Natural killer cell (primary cell): ENCODE results near the gene TBCEL. TPM values are rescaled to one million over a fixed set of nuclear protein-coding genes. Genes with fewer than 3 reads are reported as not detected.

ENCODE experiments used
- ATAC-seq, 3 donors: fragments of 150-1000 bp in 2 of 3; fragments of 200-7000 bp in 1 of 3; cut with Tn5 transposase; 1 replicate in 1 of 3; 2 replicates in 2 of 3; pipeline ENCODE4 v1.10.0; 2021; ENCODE audit warnings: mild to moderate bottlenecking in 2 of 3, moderate library complexity in 2 of 3
- DNase-seq, 2 donors: peaks; one replicate each; pipeline versions ENCODE4 v3.0.0 to v3.0.0-alpha.2; 2013 to 2021; ENCODE audit warnings: mixed read lengths in 1 of 2
- H3K27ac ChIP-seq: one replicate; pipeline ENCODE4 v1.5.1; 2013; ENCODE audit warnings: mild to moderate bottlenecking, low read length
- H3K27me3 ChIP-seq: one replicate; pipeline ENCODE4 v1.6.1; 2013; ENCODE audit warnings: low read length; ENCODE audit not compliant: control insufficient read depth, insufficient read depth
- H3K36me3 ChIP-seq: one replicate; pipeline ENCODE4 v1.6.1; 2013; ENCODE audit warnings: low read length; ENCODE audit not compliant: control insufficient read depth, insufficient read depth
- H3K4me1 ChIP-seq: one replicate; pipeline ENCODE4 v1.6.1; 2013; ENCODE audit warnings: low read length; ENCODE audit not compliant: control insufficient read depth, insufficient read depth
- H3K4me3 ChIP-seq: one replicate; pipeline ENCODE4 v1.5.1; 2013; ENCODE audit warnings: low read length
- H3K9me3 ChIP-seq: one replicate; pipeline ENCODE4 v1.6.1; 2013; ENCODE audit warnings: low read length; ENCODE audit not compliant: control insufficient read depth, insufficient read depth
- H3K27ac Mint-ChIP-seq, 2 donors: one replicate each; pipeline ENCODE4 v1.8.0; 2022; ENCODE audit warnings: mild to moderate bottlenecking in 2 of 2, mixed read lengths in 2 of 2, moderate library complexity in 1 of 2
- H3K27me3 Mint-ChIP-seq, 2 donors: one replicate each; pipeline ENCODE4 v1.8.0; 2022; ENCODE audit warnings: low read depth in 2 of 2, mixed read lengths in 2 of 2
- H3K36me3 Mint-ChIP-seq: one replicate; pipeline ENCODE4 v1.8.0; 2022; ENCODE audit warnings: mixed read lengths
- H3K4me1 Mint-ChIP-seq, 2 donors: one replicate each; pipeline ENCODE4 v1.8.0; 2022; ENCODE audit warnings: mixed read lengths in 2 of 2
- H3K4me3 Mint-ChIP-seq: one replicate; pipeline ENCODE4 v1.8.0; 2022; ENCODE audit warnings: mild to moderate bottlenecking, moderate library complexity, mixed read lengths
- H3K9me3 Mint-ChIP-seq, 2 donors: one replicate each; pipeline ENCODE4 v1.8.0; 2022; ENCODE audit warnings: mixed read lengths in 2 of 2
- CTCF ChIP-seq: fragments of 200-600 bp; IDR thresholded peaks from one replicate; pipeline ENCODE4 v1.8.0; 2022; ENCODE audit warnings: antibody characterized with exemption
- WGBS: methylation state at CpG from one replicate; pipeline ENCODE4 v1.1.7; 2013; ENCODE audit warnings: missing lambda C conversion rate; ENCODE audit not compliant: insufficient coverage; 5-methylcytosine and 5-hydroxymethylcytosine counted together
- intact Hi-C: fragments of 100-400 bp; cut with micrococcal nuclease; formaldehyde crosslinking; loops from one replicate; pipeline ENCODE4 v1.14.2; 2022
- total RNA-seq, 4 donors: library from RNA; stranded (reverse); fragments of 120-200 nt in 1 of 4; gene quantifications; one replicate each; pipeline versions ENCODE4 v1.2.3 to v1.2.4, GENCODE V29; 2013 to 2022

TBCEL gene
- total RNA-seq, 3 donors from 2014 or later (not counting 1 experiment from before 2014, with no cell fraction given) = 34.0 to 40.2 (median 37.9) TPM

DNA sequence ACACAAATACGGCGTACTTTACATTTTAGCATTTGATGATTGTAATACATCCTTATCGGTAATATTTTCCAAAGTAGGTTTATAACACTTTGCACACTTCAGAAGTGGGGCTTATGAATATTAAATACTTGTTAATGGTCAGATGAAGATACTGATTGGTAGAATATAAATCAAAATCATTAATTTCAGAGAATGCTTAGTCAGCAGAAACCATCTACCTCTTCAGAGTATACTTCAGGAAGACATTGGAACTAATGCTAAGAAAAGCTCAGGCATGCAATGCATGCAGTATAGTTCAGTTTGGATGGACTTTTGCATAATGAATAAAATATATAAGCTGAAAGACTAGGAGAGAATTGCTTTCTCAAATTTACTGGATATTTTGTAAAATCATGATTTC lies 57.4 kb downstream of the TBCEL start:
- intact Hi-C loops = no loop called here
- 100% methylated on average over 2 of the region's 3 CpGs for WGBS
- H3K27ac Mint-ChIP-seq = no peak overlapping the region

DNA sequence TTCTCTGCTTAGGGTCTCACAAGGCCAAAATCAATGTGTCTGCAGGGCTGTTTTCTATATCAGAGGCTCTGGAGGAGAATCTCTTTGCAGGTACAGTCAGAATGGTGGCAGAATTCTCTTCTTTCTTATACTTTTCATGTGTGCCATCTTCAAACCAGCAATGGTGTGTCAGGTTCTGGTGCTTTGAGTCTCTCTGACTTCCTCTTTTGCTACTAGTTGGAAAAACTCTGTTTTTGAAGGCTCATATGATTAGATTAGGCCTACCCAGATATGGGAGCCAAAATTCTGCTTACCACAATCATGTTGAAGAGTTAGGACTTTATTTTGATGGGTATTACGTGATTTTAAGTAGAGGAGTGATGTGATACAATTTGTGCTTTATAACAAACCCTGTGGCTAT lies 58.3 kb downstream of the TBCEL start:
- Histone ChIP-seq H3K4me1 (no peaks in the 10 kb centered on the region), H3K36me3 (peaks cover 11% of the 10 kb centered on the region), H3K27ac (no peak overlapping the region), H3K27me3 (no peaks in the 10 kb centered on the region), H3K4me3 (no peak overlapping the region), H3K9me3 (no peaks in the 10 kb centered on the region)
- Mint-ChIP-seq H3K27me3 (no peaks in the 10 kb centered on the region), H3K27ac (no peak overlapping the region), H3K4me1 (no peaks in the 10 kb centered on the region), H3K4me3 (no peak overlapping the region), H3K36me3 (peaks cover 21% of the 10 kb centered on the region), H3K9me3 (no peaks in the 10 kb centered on the region)
- ATAC-seq (no peak), DNase-seq (no peak)
- intact Hi-C loops = no loop called here
- no peak for TF ChIP-seq CTCF
- 100% methylated on average over 1 of the region's 1 CpG for whole genome bisulfite sequencing

More for the DNA sequence above, 57.4 kb downstream of the TBCEL start:
- DNase-seq = no peak
- H3K27me3 ChIP-seq = no peaks in the 10 kb centered on the region
- no peaks in the 10 kb centered on the region for H3K27me3 Mint-ChIP-seq
- no peaks in the 10 kb centered on the region for H3K4me1 Mint-ChIP-seq
- H3K9me3 Mint-ChIP-seq = no peaks in the 10 kb centered on the region
- H3K4me1 ChIP-seq = no peaks in the 10 kb centered on the region
- no peak for TF ChIP-seq CTCF
- H3K27ac ChIP-seq = no peak overlapping the region
- no peaks in the 10 kb centered on the region for H3K9me3 ChIP-seq
- H3K4me3 ChIP-seq = no peak overlapping the region
- H3K4me3 Mint-ChIP-seq = no peak overlapping the region
- ATAC-seq = no peak
- peaks cover 13% of the 10 kb centered on the region for H3K36me3 Mint-ChIP-seq
- peaks cover 4% of the 10 kb centered on the region for H3K36me3 ChIP-seq

DNA sequence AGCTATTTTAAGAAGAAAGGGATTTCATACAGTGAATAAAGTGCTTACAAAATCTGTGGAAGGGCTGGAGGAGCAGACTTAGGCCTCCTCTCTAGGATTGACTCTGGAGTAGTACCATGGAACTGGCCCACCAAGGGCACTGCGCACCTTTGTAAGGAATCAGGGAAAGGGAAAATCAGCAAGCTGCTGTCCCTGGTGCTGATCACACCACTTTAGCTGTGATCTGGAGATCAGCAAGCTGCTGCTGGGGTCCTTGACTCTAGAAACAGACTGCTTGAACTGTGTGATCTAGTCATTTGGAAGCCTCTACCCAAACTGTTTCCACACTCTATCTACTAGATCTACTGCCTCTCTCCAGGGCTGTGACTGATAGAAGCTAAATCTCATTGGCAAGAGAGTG lies 58.8 kb downstream of the TBCEL start:
- no peaks in the 10 kb centered on the region for H3K4me1 ChIP-seq
- ATAC-seq (no peak), DNase-seq (no peak)
- TF ChIP-seq CTCF = no peak
- Mint-ChIP-seq H3K9me3 (no peaks in the 10 kb centered on the region), H3K27me3 (no peaks in the 10 kb centered on the region), H3K4me3 (no peak overlapping the region), H3K36me3 (peaks cover 25% of the 10 kb centered on the region), H3K27ac (no peak overlapping the region), H3K4me1 (no peaks in the 10 kb centered on the region)
- H3K27ac ChIP-seq = no peak overlapping the region
- H3K36me3 ChIP-seq = peaks cover 15% of the 10 kb centered on the region
- no peaks in the 10 kb centered on the region for H3K27me3 ChIP-seq
- no peaks in the 10 kb centered on the region for H3K9me3 ChIP-seq
- WGBS = 100% methylated on average over 1 of the region's 1 CpG
- intact Hi-C loops = no loop called here
- no peak overlapping the region for H3K4me3 ChIP-seq

DNA sequence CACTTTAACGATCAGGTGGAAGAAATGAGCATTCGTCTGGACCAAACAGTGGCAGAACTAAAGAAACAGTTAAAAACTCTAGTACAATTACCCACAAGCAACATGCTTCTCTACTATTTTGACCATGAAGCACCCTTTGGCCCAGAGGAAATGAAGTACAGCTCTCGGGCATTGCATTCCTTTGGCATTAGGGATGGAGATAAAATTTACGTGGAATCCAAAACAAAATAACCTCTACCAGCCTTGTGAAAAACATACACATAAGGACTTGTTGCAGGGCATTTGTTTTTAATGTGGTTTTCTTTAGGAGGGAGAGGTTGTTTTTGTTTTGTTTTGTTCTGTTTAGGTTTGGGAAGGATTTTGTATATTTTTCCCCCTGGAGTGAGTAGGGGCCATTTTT lies 63.0 kb downstream of the TBCEL start:
- WGBS = 95% methylated on average over 2 of the region's 4 CpGs
- DNase-seq (no peak), ATAC-seq (no peak)
- peaks cover 19% of the 10 kb centered on the region for H3K36me3 ChIP-seq
- H3K27me3 ChIP-seq = no peaks in the 10 kb centered on the region
- intact Hi-C loops = loop anchor here (2.0 kb wide), 1 partner anchor 20 kb away; no protein-coding TSS in a partner anchor
- H3K27me3 Mint-ChIP-seq = no peaks in the 10 kb centered on the region
- no peaks in the 10 kb centered on the region for H3K9me3 ChIP-seq
- no peak overlapping the region for H3K4me3 Mint-ChIP-seq
- H3K9me3 Mint-ChIP-seq = no peaks in the 10 kb centered on the region
- no peaks in the 10 kb centered on the region for H3K4me1 ChIP-seq
- H3K36me3 Mint-ChIP-seq = peaks cover 27% of the 10 kb centered on the region
- no peak for TF ChIP-seq CTCF
- H3K4me1 Mint-ChIP-seq = no peaks in the 10 kb centered on the region
- H3K27ac ChIP-seq = no peak overlapping the region
- no peak overlapping the region for H3K4me3 ChIP-seq
- H3K27ac Mint-ChIP-seq = no peak overlapping the region
